Pancreas (tissue), 10 donors: ENCODE measurements around the gene IGFALS. TPM values are rescaled to one million over a fixed set of nuclear protein-coding genes. Genes with fewer than 3 reads are reported as not detected.

Experiments
- ATAC-seq, 4 donors: fragments of 200-7000 bp; cut with Tn5 transposase; one replicate each; pipeline versions ENCODE4 v1.8.0 to v1.9.1; 2020; ENCODE audit warnings: mild to moderate bottlenecking in 4 of 4, moderate library complexity in 4 of 4
- DNase-seq, 6 donors: peaks; one replicate each; pipeline ENCODE4 v3.0.0-alpha.2; 2020
- FAIRE-seq: peaks from 2 replicates; lab custom pipeline; 2012; peaks lifted over from hg19 to GRCh38; lab: Jason Lieb, UNC
- H3K27ac ChIP-seq, 4 donors: fragments of 200-600 bp; sonication (generic); 1 replicate in 3 of 4; 2 replicates in 1 of 4; pipeline versions ENCODE4 v1.5.0 to v1.8.0; 2020
- H3K27me3 ChIP-seq, 4 donors: fragments of 200-600 bp; one replicate each; pipeline ENCODE4 v1.8.0; 2021
- H3K36me3 ChIP-seq, 3 donors: fragments of 200-600 bp; sonication (generic) in 1 of 3; one replicate each; pipeline versions ENCODE4 v1.5.0 to v1.8.0; 2020 to 2021
- H3K4me1 ChIP-seq, 3 donors: fragments of 200-600 bp; one replicate each; pipeline ENCODE4 v1.8.0; 2021
- H3K4me3 ChIP-seq, 4 donors: fragments of 200-600 bp; sonication (generic) in 2 of 4; one replicate each; pipeline versions ENCODE4 v1.5.0 to v1.8.0; 2020 to 2021
- H3K9me3 ChIP-seq, 4 donors: fragments of 200-600 bp; one replicate each; pipeline ENCODE4 v1.8.0; 2021
- WGBS, 2 donors: extraction: QIAGEN DNeasy Blood & Tissue Kit; methylation state at CpG; one replicate each; pipeline ENCODE4 v1.1.7; 2013; 5-methylcytosine and 5-hydroxymethylcytosine counted together
- intact Hi-C, 3 donors: fragments of 100-400 bp; cut with DNase I; formaldehyde crosslinking; loops; one replicate each; pipeline versions ENCODE4 v1.11.1 to v1.14.2; 2022
- polyA plus RNA-seq, 2 donors: library from polyadenylated mRNA; stranded (reverse); fragments of 200-250 nt; gene quantifications; one replicate each; pipeline ENCODE4 v1.2.3, GENCODE V29; 2013
- total RNA-seq, 6 donors: library from RNA; stranded (reverse); fragmentation: NEBNext Ultra II Directional in 4 of 6; extraction: Animal tissue kit (Norgen Biotek cat#: 25700) in 4 of 6; gene quantifications; one replicate each; pipeline versions ENCODE4 v1.2.1 to v1.2.4, GENCODE V29; 2021 to 2023
- TF ChIP-seq, protein P1 (sequence below), 4 donors: fragments of 200-600 bp; sonication (generic) in 3 of 4; IDR thresholded peaks; one replicate each; pipeline versions ENCODE4 v1.5.0 to v1.8.0; 2021; ENCODE audit warnings: antibody characterized with exemption in 4 of 4
- donor health status: healthy with polysubstance abuse.
- donor health status: DM: no; HTN: no; CAD: no; lungs with moderate emphysema.
- donor health status: DM: no; HTN: no; CAD: no.
- donor health status: control.
- donor health status: control.
- donor health status: Bipolar disorder and iron deficiency.
- donor health status: DM: yes; HTN: yes; CAD: no.
- donor health status: DM: no; HTN: no; CAD: no.
- donor health status: DM: no; HTN: no; CAD: no.
- donor health status: DM: yes; HTN: yes; CAD: no.

IGFALS gene
- total RNA-seq (1 to 10 TPM; 1.0 to 3.8 (median 2.3) TPM), polyA plus RNA-seq (1 to 10 TPM; 4.4 to 8.2 TPM)

DNA sequence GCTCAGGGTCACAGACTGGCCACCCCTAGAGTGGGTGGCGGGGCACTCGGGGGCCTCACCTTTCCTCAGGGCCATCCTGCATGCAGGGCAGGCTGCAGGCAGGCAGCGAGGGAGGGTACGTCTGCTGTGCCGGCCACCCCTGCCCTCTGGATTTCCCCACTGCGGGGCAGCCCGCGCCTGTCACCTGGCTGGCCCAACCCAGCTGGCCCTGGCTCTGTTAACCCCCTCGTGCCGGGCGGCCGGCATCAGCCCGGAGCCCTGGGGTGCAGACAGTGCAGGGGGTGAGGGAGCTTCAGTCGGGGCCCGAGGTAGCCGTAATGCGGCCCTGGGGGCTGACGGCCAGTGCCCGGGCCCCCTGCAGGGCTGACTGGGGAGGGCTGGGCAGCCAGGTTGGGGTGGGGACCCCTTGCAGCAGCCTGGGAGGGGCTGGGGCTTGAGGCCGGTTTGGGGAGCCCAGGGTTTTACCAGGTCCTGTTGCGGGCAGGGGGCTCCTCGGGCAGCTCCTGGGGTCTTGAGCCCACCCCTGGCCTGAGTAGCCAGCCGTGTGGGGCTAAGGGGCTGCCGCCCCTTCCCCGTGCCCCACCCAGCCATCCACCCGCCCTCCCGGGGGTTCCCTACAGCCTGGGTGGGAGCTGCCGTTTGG is at the start of gene IGFALS:
TSS of gene IGFALS (minus strand) at position 128 of the 643 bp plus-strand sequence. CDS start at position 75, 53 bp downstream.
- intact Hi-C loops: no loop called here
- TF ChIP-seq, protein P1, sequence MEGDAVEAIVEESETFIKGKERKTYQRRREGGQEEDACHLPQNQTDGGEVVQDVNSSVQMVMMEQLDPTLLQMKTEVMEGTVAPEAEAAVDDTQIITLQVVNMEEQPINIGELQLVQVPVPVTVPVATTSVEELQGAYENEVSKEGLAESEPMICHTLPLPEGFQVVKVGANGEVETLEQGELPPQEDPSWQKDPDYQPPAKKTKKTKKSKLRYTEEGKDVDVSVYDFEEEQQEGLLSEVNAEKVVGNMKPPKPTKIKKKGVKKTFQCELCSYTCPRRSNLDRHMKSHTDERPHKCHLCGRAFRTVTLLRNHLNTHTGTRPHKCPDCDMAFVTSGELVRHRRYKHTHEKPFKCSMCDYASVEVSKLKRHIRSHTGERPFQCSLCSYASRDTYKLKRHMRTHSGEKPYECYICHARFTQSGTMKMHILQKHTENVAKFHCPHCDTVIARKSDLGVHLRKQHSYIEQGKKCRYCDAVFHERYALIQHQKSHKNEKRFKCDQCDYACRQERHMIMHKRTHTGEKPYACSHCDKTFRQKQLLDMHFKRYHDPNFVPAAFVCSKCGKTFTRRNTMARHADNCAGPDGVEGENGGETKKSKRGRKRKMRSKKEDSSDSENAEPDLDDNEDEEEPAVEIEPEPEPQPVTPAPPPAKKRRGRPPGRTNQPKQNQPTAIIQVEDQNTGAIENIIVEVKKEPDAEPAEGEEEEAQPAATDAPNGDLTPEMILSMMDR (IDR thresholded peaks at IDR 0.05): no peak
- H3K36me3 ChIP-seq: no peaks in the 10 kb centered on the region
- DNase-seq (peak; percentile 36 to 90 (median 60)), ATAC-seq (peak; percentile 66 to 84 (median 80)), FAIRE-seq (no peak)
- no peaks in the 10 kb centered on the region for H3K27me3 ChIP-seq
- H3K27ac ChIP-seq: peak within 1 kb of the TSS; percentile 53 to 78 (median 66)
- peaks cover 9 to 17% (median 16%) of the 10 kb centered on the region in 3 donors for H3K4me1 ChIP-seq
- peak within 1 kb of the TSS in 2 of 4 donors; percentile 26 to 45 for H3K4me3 ChIP-seq
- 11 to 14% methylated on average over 25 to 28 of the region's 28 CpGs for WGBS, 2 donors
- no peaks in the 10 kb centered on the region for H3K9me3 ChIP-seq

DNA sequence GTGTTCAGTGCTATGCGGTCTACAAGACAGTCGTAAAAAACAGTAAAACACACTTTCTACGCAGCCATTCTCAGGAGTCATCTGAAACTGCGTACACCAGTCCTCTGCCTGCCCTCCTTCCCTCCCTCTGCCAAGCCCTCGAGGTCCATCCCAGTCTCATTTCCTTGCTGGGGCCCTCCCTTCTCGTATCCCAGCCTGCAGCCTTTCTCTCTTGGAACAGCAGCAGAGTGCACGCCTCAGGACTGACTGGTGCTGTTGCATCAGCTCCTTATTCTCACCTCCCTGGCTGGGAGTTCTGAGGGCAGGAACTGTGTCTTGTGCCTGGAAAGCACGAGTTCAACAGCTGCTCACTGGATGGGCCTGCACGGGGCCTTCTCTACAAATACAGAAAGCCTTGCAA is 46.0 kb upstream of the IGFALS start:
- H3K27ac ChIP-seq: no peak overlapping the region
- no peaks in the 10 kb centered on the region for H3K4me1 ChIP-seq
- no peaks in the 10 kb centered on the region for H3K27me3 ChIP-seq
- TF ChIP-seq, protein P1 (IDR thresholded peaks at IDR 0.05): no peak
- no peaks in the 10 kb centered on the region for H3K9me3 ChIP-seq
- 72 to 74% methylated on average over 9 of the region's 9 CpGs for WGBS, 2 donors
- H3K4me3 ChIP-seq: no peak overlapping the region
- intact Hi-C loops: no loop called here
- DNase-seq: no peak
- no peak for ATAC-seq
- no peaks in the 10 kb centered on the region for H3K36me3 ChIP-seq
- no peak for FAIRE-seq

DNA sequence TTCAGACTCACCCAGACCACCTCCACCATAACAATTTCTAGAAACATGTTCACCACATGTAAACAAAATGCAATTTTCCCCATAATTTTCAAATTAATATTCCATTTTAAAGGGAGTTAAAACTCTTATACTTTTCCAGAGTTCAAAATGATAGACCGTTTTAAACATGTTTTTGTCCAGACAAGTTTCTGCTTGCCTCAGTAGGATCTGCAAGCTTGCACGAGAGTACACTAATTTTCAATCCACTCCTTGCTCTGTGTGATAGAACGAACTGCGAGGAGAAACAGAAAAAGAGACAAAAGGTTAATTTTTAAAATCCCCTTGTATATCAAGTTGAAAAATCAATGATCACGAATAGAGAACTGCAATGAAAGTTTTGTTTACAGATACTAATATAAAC is 40.6 kb upstream of the IGFALS start:
- intact Hi-C loops: no loop called here
- no peaks in the 10 kb centered on the region for H3K9me3 ChIP-seq
- FAIRE-seq (no peak), DNase-seq (no peak), ATAC-seq (no peak)
- peaks cover 4 to 15% (median 10%) of the 10 kb centered on the region in 3 donors for H3K4me1 ChIP-seq
- 61 to 76% methylated on average over 5 of the region's 5 CpGs for WGBS, 2 donors
- TF ChIP-seq, protein P1 (IDR thresholded peaks at IDR 0.05): no peak
- no peaks in the 10 kb centered on the region for H3K36me3 ChIP-seq
- H3K27me3 ChIP-seq: no peaks in the 10 kb centered on the region
- H3K4me3 ChIP-seq: no peak overlapping the region
- H3K27ac ChIP-seq: no peak overlapping the region

DNA sequence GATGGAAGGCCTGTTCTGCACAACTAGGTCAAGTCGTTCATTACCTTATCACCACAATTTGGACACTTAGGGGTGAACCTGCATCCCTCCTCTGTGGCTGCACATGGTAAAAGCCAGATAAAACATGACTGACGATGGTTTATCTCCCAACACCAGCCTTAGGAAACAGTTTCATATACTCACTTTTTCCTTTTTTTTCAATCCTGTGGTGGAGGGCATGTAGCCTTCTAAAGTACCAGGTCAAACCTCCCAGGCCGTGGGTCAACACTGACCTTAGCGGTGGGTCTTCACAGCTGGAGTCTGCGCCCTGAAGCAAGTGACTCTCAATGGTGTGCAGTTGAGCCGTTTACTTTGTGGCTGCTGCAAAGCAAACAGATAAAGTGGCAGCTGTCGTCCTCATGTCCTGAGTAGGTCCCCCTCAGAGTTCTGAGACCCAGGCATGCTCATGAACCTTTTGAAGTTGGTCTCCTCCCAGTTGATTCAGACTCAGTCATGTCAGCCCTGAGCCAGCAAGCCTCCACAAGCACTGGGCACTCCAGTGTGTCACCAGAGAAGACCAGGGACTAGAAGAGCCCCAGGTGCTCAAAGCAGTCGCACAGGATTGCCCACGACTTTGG is 39.4 kb upstream of the IGFALS start:
- ATAC-seq (no peak), FAIRE-seq (no peak), DNase-seq (no peak)
- no peaks in the 10 kb centered on the region for H3K9me3 ChIP-seq
- peaks cover 15 to 24% (median 19%) of the 10 kb centered on the region in 3 donors for H3K4me1 ChIP-seq
- H3K36me3 ChIP-seq: no peaks in the 10 kb centered on the region
- intact Hi-C loops: no loop called here
- WGBS, 2 donors: 57 to 64% methylated on average over 9 of the region's 9 CpGs
- no peak overlapping the region for H3K27ac ChIP-seq
- H3K4me3 ChIP-seq: no peak overlapping the region
- H3K27me3 ChIP-seq: no peaks in the 10 kb centered on the region
- TF ChIP-seq, protein P1 (IDR thresholded peaks at IDR 0.05): no peak
